Lung (tissue), 16 donors: ENCODE results near the gene RNASE2. TPM values are rescaled to one million over a fixed set of nuclear protein-coding genes. Genes with fewer than 3 reads are reported as not detected.
"Not testable (repeated sequence)": the region's sequence is repeated elsewhere in the genome, so short reads cannot be mapped to it uniquely, and the experiment has no call there.

Source experiments
- ATAC-seq: fragments of 200-7000 bp; cut with Tn5 transposase; one replicate; pipeline ENCODE4 v1.9.1; 2020; ENCODE audit warnings: moderate number of reproducible peaks; ENCODE audit not compliant: insufficient read depth, low FRiP score
- DNase-seq, 3 donors: peaks; one replicate each; pipeline ENCODE4 v3.0.0-alpha.2; 2013 to 2017
- H3K27ac ChIP-seq, 2 donors: one replicate each; pipeline ENCODE4 v1.5.1; 2013; ENCODE audit warnings: mild to moderate bottlenecking in 2 of 2, moderate library complexity in 2 of 2, control low read depth in 1 of 2, inconsistent platforms in 1 of 2, low read depth in 1 of 2, low read length in 1 of 2
- H3K27me3 ChIP-seq, 3 donors: one replicate each; pipeline ENCODE4 v1.5.1; 2013; ENCODE audit warnings: low read length in 2 of 3; ENCODE audit not compliant: control insufficient read depth in 3 of 3, insufficient read depth in 3 of 3
- H3K36me3 ChIP-seq, 4 donors: one replicate each; pipeline ENCODE4 v1.5.1; 2013; ENCODE audit warnings: low read length in 4 of 4, mild to moderate bottlenecking in 1 of 4, moderate library complexity in 1 of 4; ENCODE audit not compliant: control insufficient read depth in 4 of 4, insufficient read depth in 4 of 4
- H3K4me1 ChIP-seq, 5 donors: one replicate each; pipeline ENCODE4 v1.5.1; 2013; ENCODE audit warnings: low read length in 5 of 5, mild to moderate bottlenecking in 2 of 5, moderate library complexity in 1 of 5; ENCODE audit not compliant: control insufficient read depth in 5 of 5, insufficient read depth in 5 of 5
- H3K4me3 ChIP-seq: one replicate; pipeline ENCODE4 v1.5.1; 2013; ENCODE audit warnings: mild to moderate bottlenecking, control low read depth, moderate library complexity
- H3K9ac ChIP-seq, 2 donors: one replicate each; pipeline ENCODE4 v1.5.1; 2013; ENCODE audit warnings: low read length in 2 of 2, control low read depth in 1 of 2; ENCODE audit not compliant: insufficient read depth in 1 of 2
- H3K9me3 ChIP-seq, 4 donors: one replicate each; pipeline ENCODE4 v1.5.1; 2013; ENCODE audit warnings: low read length in 3 of 4, mild to moderate bottlenecking in 1 of 4, moderate library complexity in 1 of 4; ENCODE audit not compliant: control insufficient read depth in 4 of 4, insufficient read depth in 3 of 4
- CTCF ChIP-seq: IDR thresholded peaks from 2 replicates; pipeline ENCODE4 v1.5.1; 2012; ENCODE audit warnings: mild to moderate bottlenecking; ENCODE audit errors: control extremely low read depth, extremely low read depth
- WGBS, 2 donors: extraction: QIAGEN DNeasy Blood & Tissue Kit; methylation state at CpG; one replicate each; pipeline ENCODE4 v1.1.7; 2013; 5-methylcytosine and 5-hydroxymethylcytosine counted together
- long read RNA-seq, 5 donors: transcript quantifications; one replicate each; lab custom pipeline, GENCODE V29; 2026
- polyA plus RNA-seq, 2 donors: library from polyadenylated mRNA; stranded (reverse); fragments of 200-250 nt; gene quantifications; one replicate each; pipeline ENCODE4 v1.2.1, GENCODE V29; 2013
- total RNA-seq, 2 donors: library from RNA; depleted of rRNA in 1 of 2; stranded (reverse); fragments of >200 nt in 1 of 2; gene quantifications; one replicate each; pipeline ENCODE4 v1.2.1, GENCODE V29; 2014 to 2021
- donor health status: control.
- donor health status: control.
- donor health status: Bipolar disorder and iron deficiency.
- donor health status: healthy.
- donor health status: DM: yes; HTN: yes; CAD: no.

RNASE2 gene
- 1 to 10 TPM; 2.4 to 7.8 TPM for total RNA-seq
- polyA plus RNA-seq, result 10 to 100 TPM in 1 of 2 donors, 1 to 10 TPM in 1; 8.7 to 65.0 TPM
- long read RNA-seq, donor 1, partial matches to known transcripts, result 0 of 1 reads
- long read RNA-seq, donor 1, other reads (novel, unspliced or antisense), result 0 of 1 reads
- long read RNA-seq, donor 2, partial matches to known transcripts, result 0 of 1 reads
- long read RNA-seq, donor 2, other reads (novel, unspliced or antisense), result 0 of 1 reads
- long read RNA-seq, donor 3, partial matches to known transcripts, result 0 of 1 reads
- long read RNA-seq, donor 3, other reads (novel, unspliced or antisense), result 0 of 1 reads
- long read RNA-seq, donor 4, result 0 reads
- long read RNA-seq, donor 5, result 0 reads

- H3K27ac ChIP-seq, H3K27me3 ChIP-seq, ATAC-seq, H3K9ac ChIP-seq, H3K9me3 ChIP-seq, H3K4me1 ChIP-seq, H3K36me3 ChIP-seq, DNase-seq, H3K4me3 ChIP-seq: not testable (repeated sequence)
- 25 to 56% methylated on average over 4 of the region's 4 CpGs for WGBS, 2 donors
Measured at GRCh38 chr14:20954736-20955537, at the start of gene RNASE2. RNASE2 (plus strand) TSS chr14:20955487; CDS start chr14:20955772, 285 bp downstream.

- Histone ChIP-seq H3K4me3 (no peak overlapping the region), H3K27ac (peak overlapping the region in 1 of 2 donors; percentile 31)
- WGBS, 2 donors, result 58 to 79% methylated on average over 2 of the region's 2 CpGs
Measured at GRCh38 chr14:20905676-20906075, 49.6 kb upstream of the RNASE2 start.

GRCh38 chr14:20907214-20907613 lies 48.1 kb upstream of the RNASE2 start:
- Histone ChIP-seq H3K9me3 (peaks cover 0 to 4% (median 0%) of the 10 kb centered on the region in 4 donors), H3K27ac (no peak overlapping the region), H3K9ac (no peak overlapping the region), H3K27me3 (no peaks in the 10 kb centered on the region), H3K4me1 (no peaks in the 10 kb centered on the region), H3K4me3 (no peak overlapping the region), H3K36me3 (no peaks in the 10 kb centered on the region)
- ATAC-seq (no peak), DNase-seq (no peak)
- WGBS, 2 donors, result 91 to 93% methylated on average over 1 of the region's 1 CpG
- no peak for TF ChIP-seq CTCF

More at GRCh38 chr14:20905676-20906075, 49.6 kb upstream of the RNASE2 start:
- H3K36me3 ChIP-seq, result no peaks in the 10 kb centered on the region
- no peak overlapping the region for H3K9ac ChIP-seq
- ATAC-seq (no peak), DNase-seq (no peak)
- no peaks in the 10 kb centered on the region for H3K27me3 ChIP-seq
- H3K4me1 ChIP-seq, result no peaks in the 10 kb centered on the region
- peaks cover 0 to 4% (median 0%) of the 10 kb centered on the region in 4 donors for H3K9me3 ChIP-seq
- no peak for TF ChIP-seq CTCF

- H3K4me3 ChIP-seq, ATAC-seq, H3K4me1 ChIP-seq, DNase-seq, H3K9me3 ChIP-seq, H3K9ac ChIP-seq, H3K27ac ChIP-seq, H3K27me3 ChIP-seq, H3K36me3 ChIP-seq: not testable (repeated sequence)
- WGBS, 2 donors, result 79 to 87% methylated on average over 12 to 14 of the region's 14 CpGs
Measured at GRCh38 chr14:20910822-20911221, 44.5 kb upstream of the RNASE2 start.

GRCh38 chr14:20919038-20919756 lies 36.1 kb upstream of the RNASE2 start:
- not testable (repeated sequence) for H3K4me3 ChIP-seq, H3K9ac ChIP-seq, H3K27me3 ChIP-seq, H3K4me1 ChIP-seq, H3K36me3 ChIP-seq, H3K9me3 ChIP-seq, H3K27ac ChIP-seq
- DNase-seq (peak in 1 of 3 donors; percentile 13), ATAC-seq (peak; percentile 41)
- WGBS, 2 donors, result 30 to 56% methylated on average over 10 to 11 of the region's 11 CpGs

- H3K4me1 ChIP-seq, H3K9ac ChIP-seq, H3K9me3 ChIP-seq, H3K27me3 ChIP-seq, ATAC-seq, H3K36me3 ChIP-seq, DNase-seq, H3K27ac ChIP-seq, H3K4me3 ChIP-seq: not testable (repeated sequence)
- 31 to 33% methylated on average over 2 of the region's 2 CpGs for WGBS, 2 donors
Measured at GRCh38 chr14:20923766-20924297, 31.5 kb upstream of the RNASE2 start.
